Measurements from ENCODE around the gene IPPK. TPM values are rescaled to one million over a fixed set of nuclear protein-coding genes. Genes with fewer than 3 reads are reported as not detected.

Gene IPPK
- total RNA-seq, 1 experiment from 2014 or later, result 5.4 TPM

GRCh38 chr9:92610470-92611420 lies 59.2 kb downstream of the IPPK start:
- no TSS peak for BruUV-seq (replicated peaks)
- CTCF ChIA-PET, result no interaction called here
- in situ Hi-C loops (cut with HindIII; ENCODE audit: low pct_unique_long_range_greater_than_20kb, low sequenced_read_pairs), result no loop called here
- Histone ChIP-seq H3K4me3 (ENCODE audit: low read depth in 2 of 2, low read length in 2 of 2) (no peak overlapping the region), H3K9me3 (ENCODE audit: control insufficient read depth, insufficient read depth, low read depth, low read length) (no peaks in the 10 kb centered on the region), H3K27me3 (ENCODE audit: control insufficient read depth, insufficient read depth, low read length) (no peaks in the 10 kb centered on the region), H3K27ac (ENCODE audit: low read length) (no peak overlapping the region), H3K4me1 (ENCODE audit: control insufficient read depth, insufficient read depth, low read length) (no peaks in the 10 kb centered on the region), H3K36me3 (ENCODE audit: control insufficient read depth, insufficient read depth, low read length) (peaks cover 2% of the 10 kb centered on the region; the same call in 1 of the 2 replicates)
- intact Hi-C loops (cut with micrococcal nuclease; ENCODE audit: unreplicated experiment), result no loop called here
- ATAC-seq (no peak), DNase-seq (ENCODE audit: low read depth, low spot score) (no peak)
- POLR2A ChIA-PET, result no interaction called here
- no peak for TF ChIP-seq TCF7L2 (IDR thresholded peaks at IDR 0.05; ENCODE audit: low read depth, low read length)
- no peak for TF ChIP-seq SIN3A (IDR thresholded peaks at IDR 0.05; ENCODE audit: borderline replicate concordance, insufficient read depth, low read depth, low read length)
- TF ChIP-seq REST (IDR thresholded peaks at IDR 0.05; ENCODE audit: insufficient read depth in 1 of 2, low read depth in 2 of 2, low read length in 1 of 2), result no peak
- no peak for TF ChIP-seq CTCF (IDR thresholded peaks at IDR 0.05)

- H3K27ac ChIP-seq (ENCODE audit: low read length), result no peak overlapping the region
- H3K27me3 ChIP-seq (ENCODE audit: control insufficient read depth, insufficient read depth, low read length), result no peaks in the 10 kb centered on the region
- no peaks in the 10 kb centered on the region for H3K4me1 ChIP-seq (ENCODE audit: control insufficient read depth, insufficient read depth, low read length)
- in situ Hi-C loops (cut with HindIII; ENCODE audit: low pct_unique_long_range_greater_than_20kb, low sequenced_read_pairs), result no loop called here
- DNase-seq (ENCODE audit: low read depth, low spot score) (no peak), ATAC-seq (0 out of 2 replicates have a peak, but pooled peaks have one; percentile 58)
- H3K9me3 ChIP-seq (ENCODE audit: control insufficient read depth, insufficient read depth, low read depth, low read length), result no peaks in the 10 kb centered on the region
- no peak overlapping the region for H3K4me3 ChIP-seq (ENCODE audit: low read depth in 2 of 2, low read length in 2 of 2)
- intact Hi-C loops (cut with micrococcal nuclease; ENCODE audit: unreplicated experiment), result no loop called here
- ChIA-PET CTCF (no interaction called here), POLR2A (no interaction called here)
- no peaks in the 10 kb centered on the region for H3K36me3 ChIP-seq (ENCODE audit: control insufficient read depth, insufficient read depth, low read length)
- TF ChIP-seq REST (IDR thresholded peaks at IDR 0.05; ENCODE audit: insufficient read depth in 1 of 2, low read depth in 2 of 2, low read length in 1 of 2) (no peak), TCF7L2 (IDR thresholded peaks at IDR 0.05; ENCODE audit: low read depth, low read length) (no peak), POLR2AphosphoS5 (IDR thresholded peaks at IDR 0.05; ENCODE audit: low read depth, low read length) (no peak), SIN3A (IDR thresholded peaks at IDR 0.05; ENCODE audit: borderline replicate concordance, insufficient read depth, low read depth, low read length) (no peak), CTCF (IDR thresholded peaks at IDR 0.05) (no peak)
- BruUV-seq (replicated peaks), result no TSS peak
Measured at GRCh38 chr9:92608909-92609445, 61.0 kb downstream of the IPPK start.
